ENCODE results near the gene TMPRSS3.

The TMPRSS3 gene

DNA sequence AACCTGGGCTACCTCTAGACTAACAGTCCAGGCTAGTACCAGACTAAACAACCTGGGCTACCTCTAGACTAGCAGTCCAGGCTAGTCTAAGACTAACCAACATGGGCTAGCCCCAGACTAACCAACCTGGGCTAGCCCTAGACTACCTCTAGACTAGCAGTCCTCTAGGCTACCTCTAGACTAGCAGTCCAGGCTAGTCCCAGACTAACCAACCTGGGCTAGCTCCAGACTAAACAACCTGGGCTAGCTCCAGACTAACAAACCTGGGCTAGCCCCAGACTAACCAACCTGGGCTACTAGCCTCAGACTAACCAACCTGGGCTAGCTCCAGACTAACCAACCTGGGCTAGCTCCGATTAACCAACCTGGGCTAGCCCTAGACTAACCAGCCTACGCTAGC lies 47.1 kb downstream of the TMPRSS3 start:
- DNase-seq = no peak

DNA sequence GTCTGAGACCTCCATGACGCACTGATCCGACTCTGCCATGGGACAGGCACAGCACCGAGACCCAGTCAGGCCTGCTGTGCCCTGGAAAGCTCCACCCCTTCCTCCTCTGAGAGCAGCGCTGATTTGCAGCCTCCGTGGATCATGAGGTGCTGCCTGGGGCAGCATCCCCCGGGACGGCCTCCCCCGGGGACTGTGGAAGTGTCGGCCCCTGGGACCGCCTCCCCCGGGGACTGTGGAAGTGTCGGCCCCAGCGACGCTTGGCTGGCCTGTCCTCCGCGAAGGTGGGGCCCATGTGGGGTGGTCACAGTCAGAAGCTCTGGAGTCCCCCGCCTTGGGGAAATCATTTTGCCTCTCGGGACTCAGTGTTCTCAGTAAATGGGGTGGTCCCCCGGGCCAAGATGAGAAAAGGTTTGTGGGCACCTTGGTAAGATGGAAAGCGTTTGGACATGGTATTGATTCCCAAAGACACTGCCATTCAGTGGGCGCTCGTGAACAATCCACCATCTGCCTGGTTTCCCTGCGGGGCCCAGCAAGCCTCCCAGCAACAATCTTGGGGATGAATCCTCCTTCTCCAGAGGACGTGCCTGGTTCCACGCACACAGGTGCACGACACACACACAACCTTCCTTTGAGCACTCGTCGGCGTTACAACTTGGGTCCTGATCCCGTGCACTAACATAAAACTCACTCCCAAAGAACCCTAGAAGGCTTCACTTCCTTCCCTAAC lies 48.1 kb downstream of the TMPRSS3 start:
- DNase-seq = no peak

- no peak for DNase-seq
Measured at GRCh38 chr21:42346866-42347600, 48.8 kb downstream of the TMPRSS3 start.

GRCh38 chr21:42346441-42346840 lies 49.4 kb downstream of the TMPRSS3 start:
- no peak for DNase-seq

DNA sequence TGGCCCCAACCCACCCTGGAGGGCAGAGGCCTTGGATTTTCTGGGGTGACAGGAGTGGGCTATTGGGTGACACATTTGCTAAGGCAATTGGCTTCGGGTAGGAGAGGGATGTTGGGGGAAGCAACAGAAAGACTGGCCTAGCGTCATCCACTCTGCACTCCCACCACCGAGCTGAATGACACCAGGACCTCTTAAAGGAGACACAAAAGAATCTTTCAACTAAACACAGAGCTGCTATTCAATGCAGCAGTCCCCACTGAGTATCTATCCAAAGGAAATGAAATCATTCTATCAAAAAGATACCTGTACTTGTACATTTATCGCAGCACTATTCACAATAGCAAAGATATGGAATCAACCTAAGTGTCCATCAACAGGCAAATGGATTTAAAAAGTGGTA lies 51.2 kb downstream of the TMPRSS3 start:
- DNase-seq = no peak

- DNase-seq = no peak
Measured at GRCh38 chr21:42343963-42344510, 51.8 kb downstream of the TMPRSS3 start.

DNA sequence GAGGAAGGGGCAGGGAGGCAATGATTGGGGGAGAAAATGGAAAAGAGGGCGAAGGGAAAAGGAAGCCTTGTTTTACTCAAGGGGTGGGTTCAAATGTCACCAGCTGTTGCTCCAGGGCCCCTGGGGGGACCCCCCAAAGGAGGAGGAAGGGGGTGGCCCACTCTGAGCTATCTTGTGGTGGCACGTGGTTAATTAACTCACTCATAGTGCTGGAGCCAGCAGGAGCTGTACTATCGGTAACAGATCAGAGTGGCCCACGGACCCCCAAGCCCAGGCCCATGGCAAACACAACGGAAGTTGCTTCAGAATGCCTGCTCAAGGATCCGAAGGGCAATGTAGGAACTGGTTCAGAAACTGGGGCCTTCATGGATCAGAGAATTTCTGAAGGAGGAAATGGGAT lies 52.3 kb downstream of the TMPRSS3 start:
- no peak for DNase-seq

GRCh38 chr21:42343101-42343500 lies 52.8 kb downstream of the TMPRSS3 start:
- no peak for DNase-seq

DNA sequence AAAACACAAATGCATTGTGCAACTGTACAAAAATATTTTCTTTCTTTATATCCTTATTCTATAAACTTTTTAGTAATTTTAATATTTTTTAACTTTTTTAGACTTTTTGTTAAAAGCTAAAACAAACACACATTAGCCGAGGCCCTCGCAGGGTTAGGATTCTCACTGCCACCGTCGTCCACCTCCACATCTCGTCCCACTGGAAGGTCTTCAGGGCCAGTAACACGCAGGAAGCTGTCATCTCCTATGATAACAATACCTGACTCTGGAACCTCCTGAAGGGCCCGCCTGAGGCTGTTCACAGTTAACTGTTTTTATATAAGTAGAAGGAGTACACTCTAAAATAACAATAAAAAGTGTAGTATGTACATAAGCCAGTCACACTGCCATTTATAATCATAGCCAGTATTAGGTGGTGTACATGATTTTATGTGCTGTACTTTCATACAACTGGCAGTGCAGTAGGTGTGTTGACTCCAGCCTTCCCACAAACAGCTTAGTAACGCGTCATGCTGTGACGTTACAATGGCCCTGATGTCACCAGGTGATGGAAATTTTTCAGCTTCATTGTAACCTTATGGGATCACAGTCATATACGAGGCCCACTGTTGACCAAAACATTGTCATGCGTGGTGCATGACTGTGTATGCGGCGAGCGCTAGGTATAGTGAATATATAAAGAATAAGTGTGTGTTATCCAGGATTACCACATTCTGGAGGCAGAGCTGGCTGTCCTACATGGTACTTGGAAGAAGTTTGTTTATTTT lies 53.9 kb downstream of the TMPRSS3 start:
- no peak for DNase-seq

- DNase-seq = no peak
Measured at GRCh38 chr21:42340187-42341050, 55.4 kb downstream of the TMPRSS3 start.

DNA sequence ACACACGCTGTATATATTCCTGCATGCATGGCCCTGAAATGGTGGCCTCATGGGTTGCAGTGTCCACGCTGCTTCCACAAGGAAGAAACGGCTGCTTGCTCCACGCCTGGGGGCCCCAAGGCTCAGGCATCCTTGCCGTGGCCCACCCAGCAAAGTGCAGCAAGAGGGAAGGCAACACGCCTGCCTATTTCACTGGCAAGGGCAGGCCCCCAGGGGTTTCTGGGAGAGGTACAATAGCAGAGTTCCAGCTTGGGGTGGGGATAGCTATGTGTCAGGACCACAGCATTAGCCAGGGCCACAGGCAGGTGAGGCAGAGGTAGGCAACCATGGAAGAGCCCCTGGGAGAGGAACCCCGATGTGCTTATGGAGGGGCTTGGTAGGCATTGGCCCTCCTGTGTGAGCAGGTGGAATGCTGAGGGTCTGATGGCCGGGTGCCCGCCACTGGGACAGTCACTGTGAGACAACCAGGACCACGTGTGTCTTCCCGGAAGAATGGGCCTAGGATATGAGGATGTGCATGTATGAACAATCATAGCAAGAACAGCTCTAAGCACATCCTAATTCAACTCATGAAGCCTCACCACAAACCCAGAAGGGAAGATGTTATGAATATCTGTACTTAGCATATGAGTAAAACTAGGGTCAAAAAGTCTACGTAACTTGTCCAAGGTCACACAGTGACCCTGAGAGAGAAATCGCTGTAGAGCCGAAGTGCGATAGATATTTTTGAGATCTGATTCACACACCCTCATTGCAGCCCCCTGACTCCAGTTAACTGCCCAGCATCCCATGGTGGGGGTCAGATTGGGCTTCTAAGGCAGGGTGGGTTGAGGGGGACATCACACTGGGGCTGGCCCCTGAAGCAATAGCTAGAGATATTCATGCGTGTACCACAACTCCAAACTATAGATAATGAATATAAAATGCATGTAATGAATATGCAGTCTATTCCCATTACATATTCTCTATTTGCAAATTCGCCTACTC lies 56.8 kb downstream of the TMPRSS3 start:
- no peak for DNase-seq

DNA sequence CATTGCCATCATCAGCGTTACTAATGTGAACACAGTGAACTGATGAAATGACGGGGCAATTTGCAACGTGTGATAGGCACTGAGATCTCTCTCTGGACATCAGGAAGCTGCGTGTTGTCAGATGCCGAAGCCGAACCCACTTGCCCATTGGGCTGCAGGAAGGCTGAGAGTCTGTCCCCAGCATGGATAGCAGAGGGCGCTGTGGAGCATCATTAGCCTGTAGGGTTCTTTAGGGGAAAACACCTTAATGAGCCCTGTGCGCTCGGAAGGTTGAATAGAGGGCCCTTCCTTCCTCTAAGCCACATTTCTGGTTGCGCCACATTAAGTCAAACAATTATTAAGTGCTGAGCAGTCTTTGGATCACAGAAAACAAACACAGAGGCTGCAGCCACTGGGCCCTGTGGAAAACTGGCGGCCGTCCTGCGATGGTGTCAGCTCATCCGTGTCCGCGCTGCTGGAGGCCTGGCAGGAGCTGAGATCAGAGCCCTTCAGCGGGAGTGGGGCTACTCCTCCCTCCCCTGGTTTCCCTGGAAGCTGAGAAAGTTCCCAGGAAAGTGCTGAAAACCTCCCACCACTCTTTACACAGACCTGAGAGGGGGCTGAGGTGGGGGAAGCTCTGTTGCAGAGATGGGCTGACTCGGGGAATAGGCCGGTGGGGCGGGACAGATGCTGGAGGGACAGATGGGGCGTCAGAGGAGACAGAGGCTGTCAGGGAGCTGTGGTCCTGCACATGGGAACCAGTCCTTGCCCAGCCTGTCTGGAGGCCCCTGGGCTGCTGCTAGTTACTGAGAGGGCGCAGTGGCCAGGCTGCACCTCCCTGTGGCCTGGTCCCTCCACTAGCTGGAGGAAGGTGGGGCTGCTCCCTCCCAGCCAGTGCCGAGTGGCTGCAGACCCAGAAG lies 57.8 kb downstream of the TMPRSS3 start:
- DNase-seq = peak in 1 of 2 experiments; percentile 53

DNA sequence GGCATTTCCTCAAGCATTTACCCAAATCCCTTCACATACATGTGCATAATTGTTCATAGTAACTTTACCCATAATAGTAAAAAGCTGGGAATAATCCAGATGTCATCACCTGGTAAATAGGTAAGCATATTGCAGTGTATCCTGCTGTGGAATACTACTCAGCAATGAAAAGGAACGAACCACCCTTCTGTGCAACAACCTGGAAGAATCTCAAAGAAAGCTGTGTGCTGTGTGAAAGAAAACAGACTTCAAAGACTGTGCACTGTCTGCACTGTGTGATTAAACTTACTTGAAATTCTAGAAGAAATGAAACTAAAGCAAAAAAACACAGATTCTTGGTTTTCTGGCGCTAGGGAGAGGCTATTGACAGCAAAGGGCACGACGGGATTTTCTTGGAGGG lies 58.6 kb downstream of the TMPRSS3 start:
- DNase-seq = no peak

DNA sequence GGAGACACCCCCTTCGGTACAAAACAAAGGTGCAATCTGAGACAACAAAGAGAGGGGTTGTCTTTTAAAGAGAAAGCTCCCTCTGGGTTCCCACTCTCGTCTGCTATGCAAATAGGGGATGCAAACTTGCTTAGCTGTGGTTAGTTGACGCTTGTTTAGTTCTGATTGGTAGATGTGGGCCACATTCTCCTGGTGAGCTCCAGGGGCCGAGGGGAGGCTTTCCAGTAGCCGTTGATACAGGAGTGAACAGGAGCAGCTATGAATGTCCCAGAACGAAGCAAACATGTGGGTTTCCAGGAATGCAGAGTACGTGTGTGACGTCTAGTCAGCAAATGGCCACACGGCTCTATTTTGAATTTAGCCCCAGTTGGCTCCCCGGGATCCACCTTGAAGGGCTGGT lies 59.8 kb downstream of the TMPRSS3 start:
- no peak for DNase-seq

- DNase-seq = no peak
Measured at GRCh38 chr21:42332557-42333317, 63.1 kb downstream of the TMPRSS3 start.

GRCh38 chr21:42331660-42332059 lies 64.2 kb downstream of the TMPRSS3 start:
- DNase-seq = no peak

GRCh38 chr21:42330380-42331371 lies 65.2 kb downstream of the TMPRSS3 start:
- no peak for DNase-seq

- DNase-seq = no peak
Measured at GRCh38 chr21:42324896-42325295, 71.0 kb downstream of the TMPRSS3 start.
